Caco-2 (cell line): ENCODE data around the gene ROBO1. TPM values are rescaled to one million over a fixed set of nuclear protein-coding genes. Genes with fewer than 3 reads are reported as not detected.

Source experiments
- BruUV-seq: library from RNA; stranded (reverse); fragments of 400-500 nt; replicated peaks from 2 replicates; lab custom pipeline; 2021; lab: Mats Ljungman, UMichigan
- CTCF ChIA-PET: fragments of 300-600 bp; sonication (Branson Sonifier 250); formaldehyde crosslinking; loops from one replicate; lab custom pipeline; 2022; ENCODE audit warnings: antibody characterized with exemption; lab: Charles Lee
- POLR2A ChIA-PET: fragments of 300-600 bp; sonication (Branson Sonifier 250); formaldehyde crosslinking; loops from one replicate; lab custom pipeline; 2022; ENCODE audit warnings: antibody characterized with exemption; lab: Charles Lee
- DNase-seq, 2 experiments: peaks; one replicate each; pipeline versions ENCODE4 v3.0.0 to v3.0.0-alpha.2; 2020 to 2022
- H3K27me3 ChIP-seq: replicated peaks from 2 replicates; pipeline ENCODE4 v1.6.0; 2011; ENCODE audit warnings: low read length; ENCODE audit not compliant: control insufficient read depth, insufficient read depth
- H3K36me3 ChIP-seq: 2 replicates; pipeline ENCODE4 v1.5.1; 2011; ENCODE audit warnings: low read length; ENCODE audit not compliant: control insufficient read depth, insufficient read depth
- H3K4me1 ChIP-seq: fragments of 250-450 bp; sonication (Bioruptor Pico); 2 replicates; pipeline ENCODE4 v1.5.1; 2020; ENCODE audit warnings: mild to moderate bottlenecking
- H3K4me3 ChIP-seq: 2 replicates; pipeline ENCODE4 v1.5.1; 2011; ENCODE audit warnings: low read depth, mild to moderate bottlenecking, control low read depth, low read length
- H3K9me3 ChIP-seq: fragments of 250-450 bp; sonication (Bioruptor Pico); 2 replicates; pipeline ENCODE4 v1.5.1; 2020; ENCODE audit warnings: mild to moderate bottlenecking, moderate library complexity
- H3K27ac Mint-ChIP-seq: one replicate; pipeline ENCODE4 v1.8.0; 2022; ENCODE audit warnings: mixed read lengths; ENCODE audit not compliant: unreplicated experiment
- H3K27me3 Mint-ChIP-seq: one replicate; pipeline ENCODE4 v1.8.0; 2022; ENCODE audit warnings: mixed read lengths; ENCODE audit not compliant: insufficient read depth, unreplicated experiment
- H3K36me3 Mint-ChIP-seq: one replicate; pipeline ENCODE4 v1.8.0; 2022; ENCODE audit warnings: mild to moderate bottlenecking, mixed read lengths; ENCODE audit not compliant: insufficient read depth, unreplicated experiment
- H3K4me1 Mint-ChIP-seq: one replicate; pipeline ENCODE4 v1.8.0; 2022; ENCODE audit warnings: low read depth, mixed read lengths; ENCODE audit not compliant: unreplicated experiment
- H3K4me3 Mint-ChIP-seq: one replicate; pipeline ENCODE4 v1.8.0; 2022; ENCODE audit warnings: mild to moderate bottlenecking, moderate library complexity, mixed read lengths; ENCODE audit not compliant: unreplicated experiment
- H3K9me3 Mint-ChIP-seq: one replicate; pipeline ENCODE4 v1.8.0; 2022; ENCODE audit warnings: mixed read lengths; ENCODE audit not compliant: unreplicated experiment
- CTCF ChIP-seq, 2 experiments: fragments of 200-600 bp in 1 of 2; IDR thresholded peaks; 1 replicate in 1 of 2; 2 replicates in 1 of 2; pipeline versions ENCODE4 v1.5.1 to v1.8.0; 2011 to 2022; ENCODE audit warnings: antibody characterized with exemption in 1 of 2, control low read depth in 1 of 2, inconsistent platforms in 1 of 2, low read depth in 1 of 2, low read length in 1 of 2, mild to moderate bottlenecking in 1 of 2, moderate library complexity in 1 of 2; ENCODE audit not compliant: insufficient read depth in 1 of 2, severe bottlenecking in 1 of 2, unreplicated experiment in 1 of 2
- intact Hi-C: fragments of 100-400 bp; cut with micrococcal nuclease; formaldehyde crosslinking; loops from one replicate; pipeline ENCODE4 v1.10.0; 2022; ENCODE audit not compliant: unreplicated experiment
- total RNA-seq: library from RNA; stranded (reverse); gene quantifications from 2 replicates; pipeline ENCODE4 v1.2.3, GENCODE V29; 2022

ROBO1 gene
- total RNA-seq, 1 experiment from 2014 or later = 1.8 TPM

GRCh38 chr3:79199966-79200365, 567.8 kb downstream of the ROBO1 start:
- H3K9me3 ChIP-seq = no peaks in the 10 kb centered on the region
- no peaks in the 10 kb centered on the region for H3K9me3 Mint-ChIP-seq
- no peaks in the 10 kb centered on the region for H3K27me3 Mint-ChIP-seq
- BruUV-seq = no TSS peak
- no peaks in the 10 kb centered on the region for H3K4me1 ChIP-seq
- H3K4me3 Mint-ChIP-seq = no peak overlapping the region
- no peak overlapping the region for H3K27ac Mint-ChIP-seq
- no peaks in the 10 kb centered on the region for H3K27me3 ChIP-seq
- intact Hi-C loops = no loop called here
- H3K36me3 Mint-ChIP-seq = no peaks in the 10 kb centered on the region
- H3K4me1 Mint-ChIP-seq = no peaks in the 10 kb centered on the region
- CTCF ChIA-PET = no interaction called here
- no peak for TF ChIP-seq CTCF (IDR thresholded peaks at IDR 0.05; ENCODE audit: insufficient read depth in 1 of 2, low read depth in 1 of 2, low read length in 1 of 2, severe bottlenecking in 1 of 2, unreplicated experiment in 1 of 2)
- no peaks in the 10 kb centered on the region for H3K36me3 ChIP-seq
- H3K4me3 ChIP-seq = no peak overlapping the region
- DNase-seq = no peak
- POLR2A ChIA-PET = no interaction called here

GRCh38 chr3:79187426-79187825, 580.4 kb downstream of the ROBO1 start:
- ChIA-PET CTCF (no interaction called here), POLR2A (no interaction called here)
- Histone ChIP-seq H3K9me3 (no peaks in the 10 kb centered on the region), H3K4me1 (no peaks in the 10 kb centered on the region), H3K36me3 (no peaks in the 10 kb centered on the region), H3K4me3 (no peak overlapping the region), H3K27me3 (no peaks in the 10 kb centered on the region)
- H3K36me3 Mint-ChIP-seq = no peaks in the 10 kb centered on the region
- H3K27ac Mint-ChIP-seq = no peak overlapping the region
- TF ChIP-seq CTCF (IDR thresholded peaks at IDR 0.05; ENCODE audit: insufficient read depth in 1 of 2, low read depth in 1 of 2, low read length in 1 of 2, severe bottlenecking in 1 of 2, unreplicated experiment in 1 of 2) = no peak
- intact Hi-C loops = no loop called here
- DNase-seq = no peak
- H3K4me3 Mint-ChIP-seq = no peak overlapping the region
- peaks cover 8% of the 10 kb centered on the region for H3K27me3 Mint-ChIP-seq
- H3K9me3 Mint-ChIP-seq = no peaks in the 10 kb centered on the region
- BruUV-seq = no TSS peak
- no peaks in the 10 kb centered on the region for H3K4me1 Mint-ChIP-seq

DNA sequence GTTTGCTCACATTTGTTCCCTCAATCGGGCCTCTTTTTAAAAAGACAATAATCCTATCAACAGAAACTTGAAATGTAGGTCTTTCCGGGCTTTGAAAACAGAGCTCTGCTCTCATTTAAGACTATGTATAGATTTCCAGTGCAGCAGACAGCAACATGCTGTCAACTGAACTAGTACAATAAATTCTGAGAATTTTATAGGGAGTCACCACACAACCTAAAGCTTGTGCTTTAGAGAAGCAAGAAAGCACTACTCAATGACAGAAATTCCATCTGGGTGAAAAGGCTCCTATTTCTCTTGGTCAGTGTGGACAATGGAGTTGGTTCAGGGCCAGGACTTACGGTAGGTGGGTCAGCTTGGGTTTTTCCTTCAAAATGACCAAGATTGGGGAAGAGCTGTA, 583.5 kb downstream of the ROBO1 start:
- no peak for DNase-seq
- no peak for TF ChIP-seq CTCF (IDR thresholded peaks at IDR 0.05; ENCODE audit: insufficient read depth in 1 of 2, low read depth in 1 of 2, low read length in 1 of 2, severe bottlenecking in 1 of 2, unreplicated experiment in 1 of 2)
- Histone ChIP-seq H3K9me3 (no peaks in the 10 kb centered on the region), H3K27me3 (no peaks in the 10 kb centered on the region), H3K4me1 (no peaks in the 10 kb centered on the region), H3K4me3 (no peak overlapping the region), H3K36me3 (no peaks in the 10 kb centered on the region)
- Mint-ChIP-seq H3K27me3 (peaks cover 8% of the 10 kb centered on the region), H3K36me3 (no peaks in the 10 kb centered on the region), H3K4me3 (no peak overlapping the region), H3K4me1 (no peaks in the 10 kb centered on the region), H3K27ac (no peak overlapping the region), H3K9me3 (no peaks in the 10 kb centered on the region)
- ChIA-PET POLR2A (no interaction called here), CTCF (no interaction called here)
- intact Hi-C loops = no loop called here
- no TSS peak for BruUV-seq
